Stimulated activated CD8-positive, alpha-beta memory T cell treated with anti-CD3 and anti-CD28 coated beads, Interleukin-12 subunit alpha, Interleukin-12 subunit beta, amount 100 ng/mL, for 4 hours (primary cell): ENCODE data around the gene SFTPD.

ENCODE experiments used
- DNase-seq: peaks from one replicate; pipeline ENCODE4 v3.0.0-alpha.2; 2020; ENCODE audit warnings: low read depth

The SFTPD gene

DNA sequence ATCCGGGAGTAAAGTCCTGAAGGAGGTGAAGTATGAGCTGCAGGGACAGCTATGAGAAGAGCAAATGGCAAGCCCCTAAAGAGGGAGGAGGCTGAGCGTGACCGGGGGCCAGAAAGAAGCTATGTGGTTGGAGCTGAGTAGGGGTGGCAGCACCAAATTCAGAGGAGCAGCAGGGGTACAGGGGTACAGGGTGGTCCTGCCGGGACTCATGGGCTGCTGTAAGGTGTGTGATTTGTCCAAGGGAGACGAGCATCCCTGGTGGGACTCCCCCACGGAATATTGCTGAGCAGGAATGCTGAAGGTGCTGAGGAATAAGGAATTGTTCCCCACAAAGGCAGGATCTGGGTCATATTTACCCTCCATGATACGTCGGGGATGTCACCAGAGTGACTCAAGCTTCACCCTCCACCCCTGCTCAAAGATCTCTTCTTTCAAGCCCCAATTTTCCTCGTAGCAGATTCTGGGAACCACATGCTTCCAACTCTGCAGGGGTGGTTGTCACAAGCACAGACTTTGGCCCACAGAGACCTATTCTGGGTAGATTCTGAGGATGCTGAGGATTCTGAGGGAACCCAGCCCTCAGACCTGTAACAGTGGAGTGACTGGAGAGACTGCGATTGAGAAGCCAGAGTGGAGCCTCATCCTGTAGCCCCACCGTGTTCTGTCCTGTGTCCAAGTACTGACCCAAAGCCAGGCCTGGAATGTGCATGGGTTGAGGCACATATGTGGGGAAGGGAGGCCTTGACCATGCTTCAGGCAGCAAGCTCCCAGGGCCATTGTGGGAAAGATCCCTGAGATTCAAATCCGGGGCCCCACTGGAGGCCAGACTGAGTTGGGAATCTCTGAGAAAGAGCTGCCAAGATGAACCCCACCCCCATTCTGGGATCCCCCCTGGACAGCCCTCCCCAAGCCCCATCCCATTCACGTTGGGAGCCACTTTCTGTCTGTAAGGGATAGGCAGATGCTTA, 4.2 kb downstream of the SFTPD start:
- DNase-seq: no peak

DNA sequence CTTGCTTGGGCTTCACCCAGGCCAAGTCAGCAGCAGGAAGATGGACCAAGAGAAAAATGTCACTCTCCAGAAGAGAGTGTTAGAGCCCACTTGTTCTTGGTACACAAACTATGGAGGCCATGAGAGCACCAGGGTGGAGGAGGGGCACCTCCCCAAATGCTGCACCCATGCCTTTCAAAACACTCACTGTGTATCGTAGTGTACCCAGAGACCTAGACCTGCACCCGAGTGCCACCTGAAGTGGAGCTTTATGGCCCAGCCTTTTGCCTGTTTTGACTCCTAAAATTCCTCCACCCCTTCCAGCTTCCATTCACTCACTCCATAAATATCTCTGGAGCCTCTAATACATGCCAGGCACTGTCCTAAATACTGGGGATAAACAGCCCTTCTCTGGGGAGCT, 5.0 kb downstream of the SFTPD start:
- DNase-seq: no peak

DNA sequence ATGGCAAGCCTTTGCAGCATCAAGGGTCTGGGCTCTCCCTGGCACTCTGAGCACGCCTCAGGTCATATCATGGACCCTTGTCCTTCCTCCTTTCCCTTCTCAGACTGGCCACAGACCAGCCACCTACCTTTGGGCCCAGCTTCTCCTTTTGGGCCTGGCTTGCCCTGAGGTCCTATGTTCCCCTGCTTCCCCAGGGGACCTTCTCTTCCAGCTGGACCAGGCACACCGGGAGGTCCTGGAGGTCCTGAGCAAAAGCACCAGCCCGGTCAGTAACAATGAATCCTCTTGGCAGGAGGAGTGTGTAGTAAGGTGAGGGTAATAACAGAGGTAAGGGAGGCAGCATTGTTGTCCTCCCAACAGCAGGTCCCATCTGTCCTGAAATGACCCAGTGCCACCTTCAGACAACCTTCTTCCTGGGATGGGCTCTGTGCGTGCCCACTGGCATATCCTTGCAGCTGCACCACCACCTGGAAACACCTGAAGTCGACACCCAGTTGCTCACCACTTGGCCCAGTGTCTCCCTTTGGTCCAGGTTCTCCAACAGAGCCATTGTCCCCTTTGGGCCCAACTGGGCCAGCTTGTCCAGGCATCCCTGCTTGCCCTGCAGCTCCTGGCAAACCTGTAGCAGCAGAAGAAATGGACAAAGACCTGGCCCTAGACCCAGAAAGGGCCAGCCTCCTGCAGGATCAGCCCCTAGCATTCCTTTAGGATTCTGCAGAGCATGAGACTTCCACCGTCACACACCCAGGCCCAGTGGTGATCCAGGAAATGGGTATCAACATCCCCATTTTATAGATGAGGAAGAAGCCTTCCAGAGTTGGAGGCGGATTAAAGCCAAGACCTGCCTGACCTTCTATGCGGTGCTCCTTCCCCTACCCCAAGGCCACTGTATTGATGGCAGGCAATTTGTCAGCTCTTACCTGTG, 6.4 kb downstream of the SFTPD start:
- DNase-seq: no peak

DNA sequence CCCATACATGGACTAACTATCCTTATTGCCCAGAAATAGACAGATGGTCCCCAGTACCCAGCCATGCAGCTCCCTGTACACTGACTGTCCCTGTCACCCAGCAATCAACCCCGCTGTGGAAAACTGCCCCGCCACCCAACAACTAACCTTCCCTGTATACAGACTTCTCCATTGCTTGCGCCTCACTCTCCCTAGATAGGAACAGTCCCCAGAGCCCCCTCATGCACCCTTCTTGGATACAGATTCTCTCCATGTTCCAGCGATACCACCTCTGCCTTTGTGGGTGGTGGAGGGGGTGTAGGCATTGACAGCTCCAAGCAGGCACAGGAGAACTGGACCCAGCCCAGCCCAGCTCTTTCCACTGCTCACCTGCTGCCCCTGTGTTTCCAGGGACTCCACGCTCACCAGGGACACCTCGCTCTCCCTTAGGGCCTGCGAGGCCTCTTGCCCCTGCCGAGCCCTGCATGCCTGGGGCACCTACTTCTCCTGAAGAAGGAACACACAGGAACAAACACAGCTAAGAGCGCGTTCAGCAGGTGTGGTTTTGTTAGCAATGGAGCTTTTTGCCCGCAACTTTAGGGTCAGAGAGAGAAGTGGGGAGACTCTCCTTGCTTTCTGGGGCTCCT, 7.2 kb downstream of the SFTPD start:
- DNase-seq: no peak

- DNase-seq: no peak
Measured at GRCh38 chr10:79941146-79941545, 7.8 kb downstream of the SFTPD start.

GRCh38 chr10:79940431-79940830, 8.5 kb downstream of the SFTPD start:
- DNase-seq: no peak

DNA sequence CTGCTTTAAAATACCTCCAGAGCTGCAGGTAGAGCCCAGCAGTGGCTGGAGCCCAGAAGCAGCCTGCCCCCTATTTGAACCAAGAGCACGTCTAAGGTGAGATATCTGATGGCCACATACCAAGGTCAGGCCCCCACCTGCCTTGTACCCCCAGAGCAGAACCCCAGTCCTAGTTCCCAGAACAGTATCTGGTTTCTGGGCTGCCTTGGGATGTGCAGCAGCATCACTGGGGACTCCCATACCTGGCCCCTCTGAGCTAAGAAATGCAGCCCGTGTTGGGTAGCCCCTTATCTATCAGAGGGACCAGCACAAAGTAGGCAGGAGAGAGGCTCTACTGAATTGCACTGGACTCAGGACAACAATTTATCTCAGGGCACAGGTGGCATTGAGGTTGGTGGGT, 8.9 kb downstream of the SFTPD start:
- DNase-seq: no peak

- no peak for DNase-seq
Measured at GRCh38 chr10:79938728-79939406, 10.0 kb downstream of the SFTPD start.

DNA sequence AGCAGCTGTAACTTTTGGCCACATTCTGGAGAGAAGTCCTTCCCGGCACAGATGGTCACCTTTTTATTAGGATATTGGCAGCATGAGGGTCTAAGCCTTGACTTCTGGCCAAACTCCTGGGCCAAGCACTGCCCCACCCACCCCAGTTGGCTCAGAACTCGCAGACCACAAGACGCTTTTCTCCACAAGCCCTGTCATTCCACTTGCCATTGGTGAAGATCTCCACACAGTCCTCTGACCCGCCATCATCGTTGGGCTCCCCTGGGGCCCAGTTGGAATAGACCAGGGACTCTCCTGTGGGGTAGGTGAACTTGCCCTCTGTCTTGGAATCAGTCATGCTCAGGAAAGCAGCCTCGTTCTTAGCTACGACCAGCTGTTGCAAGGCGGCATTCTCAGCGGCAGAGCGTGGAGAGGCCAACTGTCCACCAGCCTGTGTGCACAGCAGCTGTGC, 11.2 kb downstream of the SFTPD start:
- no peak for DNase-seq

DNA sequence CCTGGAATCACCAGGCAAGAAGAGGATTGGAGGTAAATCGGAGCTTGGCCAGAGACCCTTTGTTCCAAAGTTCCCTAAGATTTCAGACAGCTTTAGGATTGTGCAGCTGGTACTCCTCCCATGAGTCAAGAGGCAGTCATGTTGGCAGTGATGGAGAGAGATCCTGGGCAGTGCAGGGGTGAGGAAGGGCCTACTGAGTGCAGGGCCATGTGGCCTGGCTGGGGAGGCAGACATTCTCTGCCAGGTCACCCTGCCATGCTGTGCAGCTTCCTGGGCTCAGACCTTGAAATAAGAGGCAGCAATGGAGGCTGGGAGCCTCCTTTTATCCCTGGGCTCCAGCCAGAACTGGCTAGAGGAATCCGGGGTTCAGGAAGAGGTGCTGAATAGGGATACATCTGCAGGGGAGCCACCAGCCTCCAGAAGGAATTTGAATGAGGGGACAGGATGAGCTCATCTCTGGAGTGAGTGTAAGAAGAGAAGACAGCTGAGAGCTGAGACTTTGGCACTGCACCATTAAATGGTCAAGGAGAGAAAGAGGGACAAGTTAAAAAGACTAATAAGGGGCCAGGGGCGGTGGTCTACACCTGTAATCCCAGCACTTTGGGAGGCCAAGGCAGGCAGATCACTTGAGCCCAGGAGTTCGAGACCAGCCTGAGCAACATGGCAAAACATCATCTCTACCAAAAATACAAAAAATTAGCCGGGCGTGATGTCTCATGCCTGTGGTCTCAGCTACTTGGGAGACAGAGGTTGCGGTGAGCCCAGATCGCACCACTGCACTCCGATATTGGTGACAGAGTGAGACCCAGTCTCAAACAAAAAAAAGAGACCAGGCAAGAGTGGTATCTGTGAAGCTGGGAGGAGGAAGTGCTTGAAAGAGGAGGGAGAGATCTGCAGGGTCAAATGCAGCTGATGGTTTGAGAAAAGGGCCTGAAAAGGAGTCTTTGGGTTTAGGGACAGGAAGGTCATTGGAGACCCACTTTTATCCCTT, 12.0 kb downstream of the SFTPD start:
- DNase-seq: no peak

GRCh38 chr10:79933961-79934360, 14.9 kb downstream of the SFTPD start:
- DNase-seq: no peak

DNA sequence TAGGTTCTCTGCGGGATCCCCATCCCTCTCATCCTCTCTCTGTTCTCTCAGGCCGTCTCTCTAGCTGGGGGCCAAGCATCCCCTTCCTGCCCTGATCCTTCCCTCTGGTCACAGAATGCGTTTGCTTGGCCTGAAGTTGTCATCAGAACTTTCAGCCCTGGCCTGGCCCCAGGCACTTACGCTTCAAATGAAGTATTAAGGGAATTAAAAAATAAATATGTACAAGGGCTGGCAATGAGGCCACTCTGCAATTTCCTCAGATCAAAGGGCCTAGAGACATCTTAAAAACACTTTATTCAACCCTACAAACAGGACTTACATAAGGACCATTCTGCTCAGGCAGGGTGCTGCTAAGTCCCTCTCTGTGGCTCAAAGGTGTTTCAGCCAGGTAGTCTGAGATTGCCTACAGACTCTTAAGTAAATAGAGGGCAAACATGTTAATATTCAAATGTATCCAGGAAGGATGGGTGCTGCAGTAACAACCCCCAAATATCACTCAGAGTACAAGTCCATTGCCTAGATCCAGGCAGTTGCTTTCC, 16.0 kb downstream of the SFTPD start:
- DNase-seq: no peak

- no peak for DNase-seq
Measured at GRCh38 chr10:79932307-79932706, 16.6 kb downstream of the SFTPD start.

- DNase-seq: no peak
Measured at GRCh38 chr10:79930751-79931150, 18.2 kb downstream of the SFTPD start.

DNA sequence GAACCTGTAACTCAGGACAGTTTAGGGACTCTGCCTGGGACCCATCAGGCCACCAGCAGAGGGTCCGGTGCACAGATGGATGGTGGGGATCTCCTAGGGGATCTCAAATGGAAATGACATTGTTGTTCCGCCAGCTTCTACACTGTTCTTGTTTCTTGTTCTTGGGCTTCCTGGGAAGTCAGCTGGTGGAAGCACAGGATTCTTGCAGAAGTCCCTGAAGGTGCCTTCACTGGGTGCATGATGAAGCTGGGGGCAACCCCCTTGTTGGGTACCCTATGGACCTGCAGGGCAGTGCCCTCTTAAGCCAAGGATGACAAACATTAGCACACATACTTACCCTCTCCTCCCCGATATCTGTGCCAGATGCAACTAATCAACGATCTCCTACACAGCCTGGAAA, 18.6 kb downstream of the SFTPD start:
- DNase-seq: no peak

DNA sequence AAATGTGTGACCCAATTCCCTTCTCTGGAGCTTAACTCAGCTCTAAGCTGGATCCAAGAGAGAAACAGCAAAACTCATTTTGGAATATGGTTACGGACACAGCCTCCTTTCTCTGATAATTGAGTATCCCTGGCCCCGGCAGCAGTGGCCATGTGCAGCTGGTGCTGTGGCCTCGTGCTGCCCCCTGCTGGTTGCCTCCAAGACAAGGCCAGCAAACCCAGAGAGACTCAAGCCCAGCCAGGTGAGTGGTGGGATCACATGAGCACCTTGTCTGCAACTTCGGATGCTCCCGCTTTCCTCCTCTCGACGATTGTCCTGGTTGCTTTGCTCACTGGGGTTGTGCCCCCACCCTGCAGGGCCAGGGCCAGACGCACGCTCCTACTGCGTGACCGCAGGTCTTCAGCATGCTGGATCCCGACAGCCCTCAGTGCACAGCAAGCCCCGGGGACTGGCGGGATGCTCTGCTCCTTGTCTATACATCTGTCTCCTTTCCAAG, 19.4 kb downstream of the SFTPD start:
- peak; percentile 41 for DNase-seq

- no peak for DNase-seq
Measured at GRCh38 chr10:79928028-79928583, 20.8 kb downstream of the SFTPD start.

- no peak for DNase-seq
Measured at GRCh38 chr10:79927111-79927828, 21.6 kb downstream of the SFTPD start.

GRCh38 chr10:79926037-79926436, 22.9 kb downstream of the SFTPD start:
- DNase-seq: no peak
